H1 (cell line): ENCODE measurements around the gene PGAP3. TPM values are rescaled to one million over a fixed set of nuclear protein-coding genes. Genes with fewer than 3 reads are reported as not detected.

Source experiments
- ATF2 ChIP-seq: IDR thresholded peaks from 2 replicates; pipeline ENCODE4 v1.6.1; 2012; ENCODE audit warnings: low read length, inconsistent platforms
- CBX8 ChIP-seq: fragments of 300-800, 300-1000 bp; sonication (generic); IDR thresholded peaks from 2 replicates; pipeline ENCODE4 v1.7.1; 2016; ENCODE audit warnings: low read depth, low read length, borderline replicate concordance
- CREB1 ChIP-seq: IDR thresholded peaks from 2 replicates; pipeline ENCODE4 v1.6.1; 2012; ENCODE audit warnings: inconsistent platforms
- EGR1 ChIP-seq: IDR thresholded peaks from 2 replicates; pipeline ENCODE4 v1.6.1; 2011; ENCODE audit warnings: low read depth, low read length, borderline replicate concordance
- EP300 ChIP-seq, 2 experiments: IDR thresholded peaks; 1 replicate in 1 of 2; 2 replicates in 1 of 2; pipeline ENCODE4 v1.6.1; 2011 to 2012; ENCODE audit warnings: low read depth in 2 of 2, low read length in 2 of 2, mild to moderate bottlenecking in 2 of 2, borderline replicate concordance in 1 of 2, inconsistent platforms in 1 of 2, moderate library complexity in 1 of 2
- FOSL1 ChIP-seq: IDR thresholded peaks from 2 replicates; pipeline ENCODE4 v1.6.1; 2011; ENCODE audit warnings: mild to moderate bottlenecking, low read depth, low read length, moderate library complexity; ENCODE audit not compliant: insufficient read depth
- HDAC2 ChIP-seq, 2 experiments: fragments of 300-600 bp in 1 of 2; sonication (generic) in 1 of 2; IDR thresholded peaks; 2 replicates each; pipeline ENCODE4 v1.6.1; 2011 to 2012; ENCODE audit warnings: low read depth in 2 of 2, low read length in 2 of 2, mild to moderate bottlenecking in 2 of 2, moderate library complexity in 2 of 2, borderline replicate concordance in 1 of 2, inconsistent platforms in 1 of 2
- JUND ChIP-seq: IDR thresholded peaks from 2 replicates; pipeline ENCODE4 v1.6.1; 2011; ENCODE audit warnings: mild to moderate bottlenecking, improper control_type of control experiment, low read length
- KDM5A ChIP-seq: fragments of 200-600 bp; IDR thresholded peaks from 2 replicates; pipeline ENCODE4 v1.7.1; 2012; ENCODE audit warnings: mild to moderate bottlenecking, low read length, inconsistent platforms, mixed read lengths
- NRF1 ChIP-seq: IDR thresholded peaks from 2 replicates; pipeline ENCODE4 v1.6.1; 2011; ENCODE audit warnings: mild to moderate bottlenecking, low read depth, low read length, improper control_type of control experiment
- PHF8 ChIP-seq: fragments of 200-600 bp; sonication (generic); conservative IDR thresholded peaks from 2 replicates; pipeline ENCODE4 v1.7.1; 2012; ENCODE audit warnings: low read depth, mild to moderate bottlenecking, inconsistent platforms, low read length, moderate library complexity
- POLR2A ChIP-seq, 2 experiments: IDR thresholded peaks; 1 replicate in 1 of 2; 2 replicates in 1 of 2; pipeline ENCODE4 v1.6.1; 2011; ENCODE audit warnings: low read depth in 2 of 2, low read length in 2 of 2, mild to moderate bottlenecking in 2 of 2; ENCODE audit errors: control extremely low read depth in 1 of 2
- POU5F1 ChIP-seq: IDR thresholded peaks from 2 replicates; pipeline ENCODE4 v1.6.1; 2011; ENCODE audit warnings: low read depth, mild to moderate bottlenecking, low read length, moderate library complexity
- RAD21 ChIP-seq, 2 experiments: IDR thresholded peaks in 1 of 2; conservative IDR thresholded peaks in 1 of 2; 2 replicates each; pipeline ENCODE4 v1.6.1; 2011; ENCODE audit warnings: low read depth in 2 of 2, low read length in 2 of 2, improper control_type of control experiment in 1 of 2, inconsistent platforms in 1 of 2, mild to moderate bottlenecking in 1 of 2, moderate library complexity in 1 of 2
- RXRA ChIP-seq: IDR thresholded peaks from 2 replicates; pipeline ENCODE4 v1.6.1; 2011; ENCODE audit warnings: low read depth, mild to moderate bottlenecking, low read length, moderate library complexity; ENCODE audit not compliant: insufficient read depth
- SAP30 ChIP-seq: fragments of 300-600 bp; sonication (generic); IDR thresholded peaks from 2 replicates; pipeline ENCODE4 v1.7.1; 2012; ENCODE audit warnings: low read length, moderate library complexity, mild to moderate bottlenecking, inconsistent platforms; ENCODE audit not compliant: insufficient read depth, insufficient replicate concordance
- SIRT6 ChIP-seq: IDR thresholded peaks from one replicate; pipeline ENCODE4 v1.7.1; 2012; ENCODE audit warnings: low read length, inconsistent platforms
- SP1 ChIP-seq: IDR thresholded peaks from 2 replicates; pipeline ENCODE4 v1.6.1; 2011; ENCODE audit warnings: low read depth, low read length
- SRF ChIP-seq: IDR thresholded peaks from 2 replicates; pipeline ENCODE4 v1.6.1; 2011; ENCODE audit warnings: mild to moderate bottlenecking, low read depth, low read length, moderate library complexity
- SUZ12 ChIP-seq: fragments of 200-600 bp; sonication (generic); IDR thresholded peaks from 2 replicates; pipeline ENCODE4 v1.6.1; 2012; ENCODE audit warnings: mild to moderate bottlenecking, inconsistent platforms, low read length, moderate library complexity, mixed read lengths
- TAF7 ChIP-seq: optimal IDR thresholded peaks from 2 replicates; pipeline ENCODE3; 2011; ENCODE audit warnings: low read depth, mild to moderate bottlenecking, inconsistent platforms, low read length, moderate library complexity, borderline replicate concordance
- YY1 ChIP-seq: IDR thresholded peaks from 2 replicates; pipeline ENCODE4 v1.6.1; 2011; ENCODE audit warnings: low read depth, mild to moderate bottlenecking, low read length
- polyA plus RNA-seq, 7 experiments: library from polyadenylated mRNA; depleted of rRNA in 3 of 7; stranded (reverse) in 5 of 7; unstranded in 2 of 7; fragments of >200 nt in 5 of 7; fragments of 200-250 nt in 2 of 7; gene quantifications; 1 replicate in 5 of 7; 2 replicates in 1 of 7; 4 replicates in 1 of 7; pipeline versions ENCODE4 v1.2.1 to v1.2.3, GENCODE V29; 2011 to 2013; ENCODE audit warnings: missing spikeins in 2 of 7, mixed read lengths in 2 of 7
- total RNA-seq: library from RNA; stranded (reverse); fragmentation: NEBNext Ultra II Directional; extraction: Animal tissue kit (Norgen Biotek cat#: 25700); gene quantifications from 2 replicates; pipeline ENCODE4 v1.2.1, GENCODE V29; 2021

Gene PGAP3
- total and polyA plus RNA-seq, 2 of the 8 experiments (the other 6 are each of a cell fraction or from before 2014, with no cell fraction given), result 21.0 to 30.7 TPM

GRCh38 chr17:39667945-39668924, 19.6 kb downstream of the PGAP3 start, which contains the start of gene PNMT (continued):
- no peak for TF ChIP-seq SAP30
- TF ChIP-seq YY1, result no peak
- TF ChIP-seq CBX8, result no peak
- TF ChIP-seq JUND, result no peak
- no peak for TF ChIP-seq SIRT6
- TF ChIP-seq PHF8, result no peak
- TF ChIP-seq RXRA, result no peak
- TF ChIP-seq TAF7, result no peak
- no peak for TF ChIP-seq NRF1
- TF ChIP-seq EGR1, result no peak; the same call in 1 of the 2 replicates
- TF ChIP-seq POU5F1, result no peak
- no peak for TF ChIP-seq SRF
- peak; percentile 19 to 61; a peak in 3 of 4 replicates for TF ChIP-seq RAD21 (IDR thresholded peaks at IDR 0.05 in 1 of 2, conservative IDR thresholded peaks at IDR 0.05 in 1 of 2; ENCODE audit: low read depth in 2 of 2, low read length in 2 of 2)
- TF ChIP-seq EP300 (IDR thresholded peaks at IDR 0.05; ENCODE audit: borderline replicate concordance in 1 of 2, low read depth in 2 of 2, low read length in 2 of 2), result no peak
- no peak for TF ChIP-seq KDM5A
- TF ChIP-seq FOSL1, result no peak
- no peak for TF ChIP-seq SP1
- TF ChIP-seq ATF2, result no peak
- no peak for TF ChIP-seq POLR2A (IDR thresholded peaks at IDR 0.05; ENCODE audit: control extremely low read depth in 1 of 2, low read depth in 2 of 2, low read length in 2 of 2)
- TF ChIP-seq SUZ12, result peak; percentile 23; the same call in 1 of the 2 replicates
- peak; percentile 60 for TF ChIP-seq CREB1
- TF ChIP-seq HDAC2 (IDR thresholded peaks at IDR 0.05; ENCODE audit: borderline replicate concordance in 1 of 2, low read depth in 2 of 2, low read length in 2 of 2), result peak; percentile 28 to 44; a peak in 2 of 4 replicates
